DMS79 treated with DMSO at 0.1 percent for 48 hours (cell line): ENCODE measurements around the gene SLC1A7.
A peak's percentile ranks its signal among the peaks of the same experiment; 100 is the strongest.

ENCODE experiments used
- DNase-seq: peaks from one replicate; lab custom pipeline; 2025; lab: John Stamatoyannopoulos, UW

The SLC1A7 gene

DNA sequence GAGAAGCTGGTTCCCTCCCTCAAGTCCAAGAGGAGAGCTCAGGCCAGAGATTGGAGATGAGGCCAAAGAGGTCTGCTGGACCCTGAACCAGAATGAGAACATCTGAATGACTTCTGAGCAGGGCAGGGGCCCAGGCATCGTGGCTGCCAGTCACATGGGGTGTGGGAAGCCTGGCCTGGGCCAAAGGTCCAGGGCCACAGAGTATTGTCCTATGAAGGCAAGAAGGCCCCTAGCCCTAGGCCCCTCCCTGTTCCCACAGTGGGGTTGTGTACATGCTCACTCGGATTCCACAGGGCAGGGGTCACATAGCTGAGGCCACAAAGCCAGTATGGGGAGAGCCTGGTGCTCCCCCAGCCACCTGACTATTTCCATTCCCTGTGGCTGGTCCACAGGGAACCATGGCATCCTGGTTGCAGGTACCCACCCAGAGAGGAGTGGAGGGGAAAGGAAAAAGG is 18.5 kb upstream of the SLC1A7 start:
- DNase-seq = no peak

DNA sequence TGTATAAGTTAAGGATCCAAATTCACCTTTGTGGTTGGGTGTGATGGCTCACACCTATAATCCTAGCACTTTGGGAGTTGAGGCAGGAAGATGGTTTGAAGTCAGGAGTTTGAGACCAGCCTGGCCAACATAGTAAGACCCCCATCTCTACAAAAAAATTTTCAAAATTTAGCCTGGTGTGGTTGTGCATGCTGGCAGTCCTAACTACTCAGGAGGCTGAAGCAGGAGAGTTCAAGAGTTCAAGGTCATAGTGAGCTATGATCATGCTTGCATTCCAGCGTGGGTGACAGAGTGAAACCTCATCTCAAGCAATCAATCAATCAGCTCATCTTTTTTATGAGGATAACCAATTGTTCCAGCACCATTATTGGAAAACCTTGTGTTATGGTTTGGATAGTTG is 16.5 kb upstream of the SLC1A7 start:
- DNase-seq = no peak

- DNase-seq = no peak
Measured at GRCh38 chr1:53156783-53157182, 14.3 kb upstream of the SLC1A7 start.

DNA sequence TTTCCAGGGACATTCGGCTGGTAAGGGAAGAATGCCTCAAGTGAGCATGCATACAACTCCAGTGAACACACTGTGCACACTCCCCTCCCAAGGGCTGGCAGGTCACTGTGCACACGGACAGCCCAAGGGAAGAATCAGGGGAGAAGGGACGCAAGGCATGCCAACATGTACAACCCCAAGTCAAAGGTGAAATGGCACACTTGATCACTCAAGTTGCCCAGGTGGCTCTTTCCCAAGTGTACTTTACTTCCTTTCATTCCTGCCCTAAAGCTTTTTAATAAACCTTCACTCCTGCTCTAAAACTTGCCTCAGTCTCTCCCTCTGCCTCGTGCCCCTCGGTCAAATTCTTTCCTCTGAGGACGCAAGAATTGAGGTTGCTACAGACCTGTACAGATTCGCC is 13.5 kb upstream of the SLC1A7 start:
- no peak for DNase-seq

DNA sequence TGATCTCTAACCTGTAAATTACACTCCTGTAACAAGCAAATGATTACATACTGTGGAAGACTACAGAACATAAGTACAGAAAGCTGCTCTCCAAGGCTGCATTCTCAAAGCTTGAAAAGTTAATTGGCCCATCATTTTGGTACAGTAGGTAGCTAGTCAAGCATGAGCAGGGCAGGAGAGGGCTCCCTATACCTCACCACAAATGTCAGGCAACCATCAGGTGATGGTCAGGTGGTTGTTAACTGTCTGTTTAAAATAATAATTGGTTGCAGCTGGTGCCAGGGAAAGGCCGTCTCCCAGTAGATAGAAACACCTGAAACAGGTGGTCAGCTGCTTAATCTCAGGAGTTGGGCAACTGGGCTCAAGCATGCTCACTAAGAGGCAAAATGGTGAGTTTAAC is 13.1 kb upstream of the SLC1A7 start:
- DNase-seq = peak; percentile 10

GRCh38 chr1:53154859-53155438 is 12.5 kb upstream of the SLC1A7 start:
- no peak for DNase-seq

- DNase-seq = no peak
Measured at GRCh38 chr1:53153752-53154151, 11.3 kb upstream of the SLC1A7 start.

- no peak for DNase-seq
Measured at GRCh38 chr1:53148123-53148522, 5.7 kb upstream of the SLC1A7 start.

DNA sequence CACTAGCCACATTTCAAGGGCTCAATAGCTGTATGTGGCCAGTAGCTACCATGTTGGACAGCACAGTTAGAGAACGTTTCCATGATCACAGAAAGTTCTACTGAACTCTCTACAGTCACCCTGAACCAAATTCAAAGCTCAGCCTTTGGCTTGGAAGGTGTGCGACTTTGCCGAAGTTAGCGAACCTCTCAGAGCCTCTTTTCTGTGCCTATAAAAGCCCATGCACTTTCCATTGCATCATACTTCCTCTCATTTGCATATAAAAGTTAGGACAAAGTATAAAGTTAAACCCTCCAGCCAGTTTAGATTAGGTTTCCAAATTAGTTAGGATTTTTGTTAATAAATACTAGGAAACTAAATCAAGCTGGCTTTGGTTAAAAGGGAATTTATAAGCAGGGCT is 4.7 kb upstream of the SLC1A7 start:
- no peak for DNase-seq

- DNase-seq = no peak
Measured at GRCh38 chr1:53145942-53146708, 3.7 kb upstream of the SLC1A7 start.

GRCh38 chr1:53145619-53145941 is 3.1 kb upstream of the SLC1A7 start:
- no peak for DNase-seq

GRCh38 chr1:53145051-53145600 is 2.7 kb upstream of the SLC1A7 start:
- DNase-seq = no peak

DNA sequence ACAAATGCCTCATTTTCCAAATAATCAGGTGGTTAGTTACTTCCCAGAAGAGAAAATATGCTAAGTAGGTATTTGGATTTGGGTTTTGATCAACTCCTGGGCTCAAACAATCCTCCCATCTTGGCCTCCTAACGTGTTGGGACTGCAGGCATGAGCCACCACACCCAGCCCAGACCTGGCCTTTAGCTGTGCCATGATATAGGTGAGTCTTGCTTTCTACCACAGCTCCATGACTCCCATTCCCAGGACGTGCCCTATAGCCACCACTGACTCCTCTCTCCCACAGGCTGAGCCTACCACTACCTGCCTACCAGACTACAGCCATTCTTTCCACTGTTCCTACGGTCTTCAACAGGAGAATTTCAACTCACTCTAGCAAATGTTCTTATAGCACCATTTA is 1.8 kb upstream of the SLC1A7 start:
- no peak for DNase-seq

GRCh38 chr1:53143527-53143926 is 1.1 kb upstream of the SLC1A7 start:
- no peak for DNase-seq

- no peak for DNase-seq
Measured at GRCh38 chr1:53141487-53142055, 867 bp downstream of the SLC1A7 start.

DNA sequence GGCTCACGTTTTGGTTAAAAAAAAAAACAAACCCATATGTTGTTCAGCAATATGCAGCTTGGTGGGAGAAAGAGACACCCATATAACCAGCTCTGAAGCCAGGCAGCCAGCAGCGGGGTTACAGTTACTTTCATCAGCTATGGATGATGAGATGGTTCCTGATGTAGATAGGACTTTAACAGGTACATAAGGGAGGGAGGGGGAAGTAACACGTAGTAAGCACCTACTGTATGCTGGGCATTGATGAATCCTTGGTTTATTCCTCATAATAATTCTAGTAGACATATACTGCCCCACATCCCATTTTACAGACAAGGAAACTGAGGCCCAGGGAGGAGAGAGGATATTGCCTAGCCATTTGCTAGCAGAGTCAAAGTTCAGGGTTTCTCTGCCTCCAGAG is 2.0 kb downstream of the SLC1A7 start:
- DNase-seq = no peak

DNA sequence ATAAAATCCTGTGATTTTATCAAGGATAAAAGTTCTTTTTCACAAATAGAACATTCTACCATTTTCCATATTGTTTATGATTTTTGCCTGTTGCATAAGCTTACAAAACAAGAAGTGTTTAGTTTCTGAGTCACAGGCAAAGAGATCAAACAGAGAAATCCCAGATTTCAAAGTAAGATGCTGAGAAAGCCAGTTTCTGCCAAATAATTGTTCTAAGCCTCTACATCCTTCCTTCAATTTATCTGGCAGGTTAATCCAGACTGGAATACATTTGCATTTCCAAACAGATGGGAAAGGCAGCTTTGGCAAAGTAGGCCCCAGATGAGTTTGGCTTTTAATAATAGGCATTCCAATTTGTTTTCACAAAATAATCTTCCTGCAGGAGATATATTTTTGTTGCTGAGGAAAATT is 2.5 kb downstream of the SLC1A7 start:
- no peak for DNase-seq

GRCh38 chr1:53138991-53139884 is 3.2 kb downstream of the SLC1A7 start:
- DNase-seq = no peak

DNA sequence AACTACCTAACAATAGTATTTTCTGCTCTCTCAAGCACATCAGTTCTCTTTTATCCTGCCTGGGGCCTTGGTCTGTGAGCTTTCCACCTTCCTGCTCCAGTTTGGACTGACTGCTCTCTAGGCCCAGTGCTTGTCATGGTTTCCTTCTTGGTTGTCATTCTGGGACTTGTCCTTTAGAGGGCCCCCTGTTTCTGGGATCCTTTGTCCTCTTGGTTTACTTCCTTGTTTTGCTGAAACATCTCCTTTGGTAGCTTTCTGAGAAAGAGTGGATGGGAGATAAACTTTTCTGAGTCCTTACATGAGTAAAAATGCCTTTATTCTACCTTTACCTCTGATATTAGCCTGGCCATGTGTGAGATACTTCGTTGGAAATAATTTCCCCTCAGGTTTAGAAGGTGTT is 4.7 kb downstream of the SLC1A7 start:
- no peak for DNase-seq

- DNase-seq = no peak
Measured at GRCh38 chr1:53135735-53136114, 6.7 kb downstream of the SLC1A7 start.

GRCh38 chr1:53134961-53135734 is 7.3 kb downstream of the SLC1A7 start:
- no peak for DNase-seq

DNA sequence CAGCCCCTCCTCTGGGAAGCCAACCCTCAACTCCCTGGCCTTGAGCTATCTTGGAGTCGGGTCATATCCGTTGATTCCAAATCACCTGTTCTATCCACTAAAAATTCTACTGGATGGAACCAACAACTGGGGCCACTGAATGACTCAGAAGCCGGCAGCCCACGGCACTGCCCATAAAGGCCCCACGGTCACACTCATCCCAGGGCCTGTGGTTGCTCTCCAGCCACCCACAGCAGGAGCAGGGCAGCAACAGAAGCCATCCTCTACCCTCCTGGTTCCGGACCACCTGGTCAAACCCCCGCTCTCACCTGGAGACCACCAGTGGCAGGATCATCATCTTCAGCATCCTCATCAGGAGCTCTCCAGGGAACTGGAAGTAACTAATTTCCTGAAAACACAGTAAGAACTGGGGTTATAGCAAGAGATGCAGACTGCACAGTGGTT is 8.4 kb downstream of the SLC1A7 start:
- DNase-seq = no peak
